GM12864 (cell line): ENCODE measurements around the gene GLIS2.

Experiments
- DNase-seq: peaks from one replicate; pipeline ENCODE4 v3.0.0-alpha.2; 2011; ENCODE audit warnings: low read depth
- H3K4me3 ChIP-seq: 2 replicates; pipeline ENCODE4 v1.5.1; 2011; ENCODE audit warnings: mild to moderate bottlenecking, low read depth, low read length, control low read depth
- CTCF ChIP-seq: IDR thresholded peaks from 2 replicates; pipeline ENCODE4 v1.5.1; 2011; ENCODE audit warnings: low read depth, mild to moderate bottlenecking, moderate library complexity, low read length, control low read depth, inconsistent platforms; ENCODE audit errors: missing control alignments

GLIS2 gene

GRCh38 chr16:4337540-4338088 is 21.7 kb downstream of the GLIS2 start:
- no peak for DNase-seq
- no peak overlapping the region for H3K4me3 ChIP-seq
- TF ChIP-seq CTCF: no peak

DNA sequence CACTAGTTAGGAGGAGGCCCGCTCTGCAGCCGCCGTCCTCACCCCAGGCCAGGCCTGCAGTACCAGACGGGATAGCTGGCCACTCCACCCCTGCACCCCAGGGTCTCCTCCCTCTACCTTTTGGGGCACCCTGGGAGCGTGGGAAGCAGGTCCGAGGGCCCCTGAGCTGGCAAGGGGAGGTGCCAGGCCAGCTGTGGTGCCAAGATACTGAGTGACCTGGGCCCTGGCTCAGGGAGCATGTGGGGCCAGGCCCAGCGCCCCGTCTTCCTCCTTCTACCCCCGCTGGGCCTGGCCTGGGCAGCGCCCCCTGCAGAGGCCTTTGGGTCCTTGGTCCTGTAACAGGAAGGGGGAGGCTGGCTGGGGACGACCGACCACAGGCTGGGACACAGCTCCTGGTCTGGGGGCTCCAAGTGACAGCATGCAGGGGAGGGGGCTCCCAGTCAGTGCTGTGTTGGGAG is 22.3 kb downstream of the GLIS2 start:
- H3K4me3 ChIP-seq: no peak overlapping the region
- no peak for TF ChIP-seq CTCF

GRCh38 chr16:4338712-4339299 is 22.9 kb downstream of the GLIS2 start:
- TF ChIP-seq CTCF: no peak

More for the DNA sequence above, 22.3 kb downstream of the GLIS2 start:
- no peak for DNase-seq

GRCh38 chr16:4339455-4339854 is 23.6 kb downstream of the GLIS2 start:
- TF ChIP-seq CTCF: no peak
- no peak for DNase-seq
- no peak overlapping the region for H3K4me3 ChIP-seq

More at GRCh38 chr16:4338712-4339299, 22.9 kb downstream of the GLIS2 start:
- no peak overlapping the region for H3K4me3 ChIP-seq
- no peak for DNase-seq

- TF ChIP-seq CTCF: no peak
- DNase-seq: no peak
- H3K4me3 ChIP-seq: no peak overlapping the region
Observed at GRCh38 chr16:4339909-4340308, 24.0 kb downstream of the GLIS2 start.

DNA sequence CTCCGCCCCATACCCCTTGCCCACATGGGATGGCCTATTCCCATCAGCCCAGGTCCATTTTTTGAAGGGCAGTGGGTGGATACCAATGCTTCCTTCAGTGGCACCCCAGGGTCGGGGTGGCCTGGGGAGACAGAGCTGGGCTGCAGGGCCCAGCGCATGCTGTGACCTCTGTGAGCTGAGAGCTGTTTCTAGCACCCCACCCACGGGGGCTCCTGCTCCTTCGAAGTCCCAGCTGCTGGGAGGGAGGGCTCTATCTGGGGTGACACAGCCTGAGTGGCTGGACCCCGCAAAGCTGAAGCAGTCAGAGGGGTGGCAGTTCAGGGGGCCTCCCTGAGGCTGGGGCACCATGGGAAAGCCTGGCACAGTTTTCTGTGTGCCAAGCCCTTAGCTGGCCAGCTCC is 24.6 kb downstream of the GLIS2 start:
- H3K4me3 ChIP-seq: no peak overlapping the region
- TF ChIP-seq CTCF: no peak
- DNase-seq: no peak

DNA sequence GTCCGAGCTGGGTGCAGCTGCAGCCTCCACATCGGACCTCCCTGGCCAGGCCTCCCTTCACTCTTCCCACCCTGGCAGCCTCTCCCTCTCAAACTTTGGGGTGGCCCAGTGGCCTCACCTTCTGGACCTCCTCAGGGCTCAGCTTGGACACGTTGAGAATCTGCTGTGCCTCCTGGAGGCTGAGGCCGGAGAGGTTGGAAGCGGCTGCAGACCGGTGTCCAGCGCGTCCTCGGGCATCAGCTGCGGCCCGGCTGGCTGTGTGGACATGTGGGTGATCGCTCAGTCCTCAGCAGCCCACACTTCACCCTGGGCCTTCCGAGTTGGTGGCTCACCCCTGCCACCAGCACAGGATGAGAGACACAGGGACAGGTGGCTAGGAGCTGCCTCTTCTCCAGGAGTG is 25.4 kb downstream of the GLIS2 start:
- no peak overlapping the region for H3K4me3 ChIP-seq
- no peak for TF ChIP-seq CTCF
- DNase-seq: no peak
